ENCODE measurements around the gene TRABD2B.

DNA sequence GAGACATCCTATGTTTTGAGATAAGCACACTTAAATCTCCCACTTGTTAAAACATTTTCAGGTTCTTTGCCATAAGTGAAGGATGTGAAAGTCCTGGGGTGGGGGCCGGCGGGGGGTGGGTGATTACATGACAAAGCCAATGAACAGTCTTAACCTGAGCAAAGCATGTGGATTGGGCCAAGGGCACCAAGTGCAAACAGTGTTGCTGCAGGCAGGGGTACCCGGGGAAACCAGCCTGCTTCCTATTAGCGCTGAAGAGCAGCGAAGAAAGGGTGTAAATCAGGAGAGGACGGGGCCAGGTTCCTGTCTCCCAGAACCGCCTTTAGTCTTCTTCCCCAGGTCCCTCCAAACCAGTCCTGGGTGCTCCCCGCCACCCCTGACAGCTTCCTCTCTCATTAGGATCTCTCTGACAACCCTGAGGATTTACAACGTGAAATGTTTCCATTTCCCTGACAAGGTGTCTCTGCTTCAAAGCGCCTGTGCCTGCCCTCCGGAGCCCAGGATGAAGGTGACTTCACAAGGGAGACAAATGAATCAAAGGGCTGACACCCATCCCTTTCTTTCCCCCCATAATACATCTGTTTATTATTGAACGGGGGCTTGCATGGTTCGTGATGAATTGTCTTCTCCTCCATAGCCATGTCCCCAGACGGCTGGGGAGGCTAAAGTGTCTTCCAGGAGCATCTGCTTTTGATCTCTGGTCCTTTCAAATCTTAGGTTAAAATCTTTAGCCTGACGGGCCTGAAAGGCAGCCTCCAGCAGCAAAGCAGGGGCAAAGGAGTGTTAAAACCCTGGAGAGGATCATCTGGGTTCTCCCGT lies 109.5 kb downstream of the TRABD2B start:
- TF ChIP-seq, protein P1, sequence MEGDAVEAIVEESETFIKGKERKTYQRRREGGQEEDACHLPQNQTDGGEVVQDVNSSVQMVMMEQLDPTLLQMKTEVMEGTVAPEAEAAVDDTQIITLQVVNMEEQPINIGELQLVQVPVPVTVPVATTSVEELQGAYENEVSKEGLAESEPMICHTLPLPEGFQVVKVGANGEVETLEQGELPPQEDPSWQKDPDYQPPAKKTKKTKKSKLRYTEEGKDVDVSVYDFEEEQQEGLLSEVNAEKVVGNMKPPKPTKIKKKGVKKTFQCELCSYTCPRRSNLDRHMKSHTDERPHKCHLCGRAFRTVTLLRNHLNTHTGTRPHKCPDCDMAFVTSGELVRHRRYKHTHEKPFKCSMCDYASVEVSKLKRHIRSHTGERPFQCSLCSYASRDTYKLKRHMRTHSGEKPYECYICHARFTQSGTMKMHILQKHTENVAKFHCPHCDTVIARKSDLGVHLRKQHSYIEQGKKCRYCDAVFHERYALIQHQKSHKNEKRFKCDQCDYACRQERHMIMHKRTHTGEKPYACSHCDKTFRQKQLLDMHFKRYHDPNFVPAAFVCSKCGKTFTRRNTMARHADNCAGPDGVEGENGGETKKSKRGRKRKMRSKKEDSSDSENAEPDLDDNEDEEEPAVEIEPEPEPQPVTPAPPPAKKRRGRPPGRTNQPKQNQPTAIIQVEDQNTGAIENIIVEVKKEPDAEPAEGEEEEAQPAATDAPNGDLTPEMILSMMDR (conservative IDR thresholded peaks at IDR 0.05; ENCODE audit: low read depth, low read length) = no peak
- no peak for TF ChIP-seq POLR2A (IDR thresholded peaks at IDR 0.05; ENCODE audit: low read depth, low read length)
- TF ChIP-seq RFX5 (IDR thresholded peaks at IDR 0.05; ENCODE audit: low read depth, low read length) = no peak
- TF ChIP-seq, protein P2, sequence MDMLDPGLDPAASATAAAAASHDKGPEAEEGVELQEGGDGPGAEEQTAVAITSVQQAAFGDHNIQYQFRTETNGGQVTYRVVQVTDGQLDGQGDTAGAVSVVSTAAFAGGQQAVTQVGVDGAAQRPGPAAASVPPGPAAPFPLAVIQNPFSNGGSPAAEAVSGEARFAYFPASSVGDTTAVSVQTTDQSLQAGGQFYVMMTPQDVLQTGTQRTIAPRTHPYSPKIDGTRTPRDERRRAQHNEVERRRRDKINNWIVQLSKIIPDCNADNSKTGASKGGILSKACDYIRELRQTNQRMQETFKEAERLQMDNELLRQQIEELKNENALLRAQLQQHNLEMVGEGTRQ (IDR thresholded peaks at IDR 0.05; ENCODE audit: low read depth, low read length) = no peak
- TF ChIP-seq MXI1 (IDR thresholded peaks at IDR 0.05; ENCODE audit: borderline replicate concordance, low read depth, low read length) = no peak
- TF ChIP-seq FOS (IDR thresholded peaks at IDR 0.05; ENCODE audit: low read depth, low read length) = no peak
- TF ChIP-seq SMC3 (IDR thresholded peaks at IDR 0.05; ENCODE audit: low read depth, low read length) = no peak
- TF ChIP-seq RAD21 (IDR thresholded peaks at IDR 0.05; ENCODE audit: low read length) = no peak
